Measurements from ENCODE around the gene SZRD1. TPM values are rescaled to one million over a fixed set of nuclear protein-coding genes. Genes with fewer than 3 reads are reported as not detected.

Gene SZRD1
- polyA plus RNA-seq, 2 of the 4 experiments (the other 2 are of a cell fraction) = 56.8 to 91.9 TPM

GRCh38 chr1:16367968-16368890, 1.2 kb downstream of the SZRD1 start:
- Histone ChIP-seq H3K4me2 (peak overlapping the region; percentile 78), H3K27ac (peak overlapping the region; percentile 96 to 97), H3K4me1 (peaks cover 49% of the 10 kb centered on the region), H3K9me3 (no peaks in the 10 kb centered on the region), H3K4me3 (peak overlapping the region; percentile 71)
- CTCF ChIA-PET = interaction anchor here (1.1 kb wide), 1 partner anchor 23 kb away, joined by 3 read pairs; no protein-coding TSS in a partner anchor
- ATAC-seq (peak; percentile 49 to 57; a peak in 5 of 6 replicates), FAIRE-seq (no peak), DNase-seq (ENCODE audit: low read depth in 1 of 2, low spot score in 1 of 2) (no peak)
- 2% methylated on average over 22 of the region's 24 CpGs for WGBS (ENCODE audit: missing lambda C conversion rate)
- TF ChIP-seq USF2 (IDR thresholded peaks at IDR 0.05) = no peak
- TF ChIP-seq MAFK (IDR thresholded peaks at IDR 0.05; ENCODE audit: partially characterized antibody) = peak; percentile 90
- TF ChIP-seq HES2 (IDR thresholded peaks at IDR 0.05) = no peak
- POLR2A ChIA-PET = interaction anchor here (0.7 to 1.2 kb wide), 2 partner anchors 12 to 30 kb away, joined by 3 read pairs; no protein-coding TSS in a partner anchor

- Histone ChIP-seq H3K9me3 (no peaks in the 10 kb centered on the region), H3K27ac (peak overlapping the region; percentile 37 to 97; a peak in 5 of 6 replicates), H3K4me3 (no peak overlapping the region), H3K4me1 (peaks cover 64% of the 10 kb centered on the region), H3K4me2 (peak overlapping the region; percentile 78)
- ChIA-PET CTCF (interaction anchor here (0.7 kb wide), 1 partner anchor 14 kb away, joined by 3 read pairs; no protein-coding TSS in a partner anchor), POLR2A (no interaction called here)
- no peak for FAIRE-seq
- WGBS (ENCODE audit: missing lambda C conversion rate) = 95% methylated on average over 4 of the region's 4 CpGs
- no peak for ATAC-seq
- TF ChIP-seq MAX (IDR thresholded peaks at IDR 0.05) (no peak), RNF2 (IDR thresholded peaks at IDR 0.05; ENCODE audit: borderline replicate concordance, low read depth) (no peak), RCOR1 (IDR thresholded peaks at IDR 0.05; ENCODE audit: low read depth, low read length) (no peak), ZFP36 (IDR thresholded peaks at IDR 0.05; ENCODE audit: borderline replicate concordance, partially characterized antibody) (no peak), FOSL2 (IDR thresholded peaks at IDR 0.05) (no peak), FOSL2 (CRISPR knock-in tag; IDR thresholded peaks at IDR 0.05) (no peak), KDM1A (IDR thresholded peaks at IDR 0.05; ENCODE audit: low read depth) (no peak), CEBPB (IDR thresholded peaks at IDR 0.05) (peak in 1 of 2 experiments; percentile 49; a peak in 1 of 4 replicates), MAZ (IDR thresholded peaks at IDR 0.05; ENCODE audit: borderline replicate concordance, low read depth, low read length) (no peak)
- no peak for DNase-seq (ENCODE audit: low read depth in 1 of 2, low spot score in 1 of 2)
Measured at GRCh38 chr1:16369821-16370220, 2.8 kb downstream of the SZRD1 start.

GRCh38 chr1:16371725-16372124, 4.7 kb downstream of the SZRD1 start:
- TF ChIP-seq REST (IDR thresholded peaks at IDR 0.05) = no peak
- 0 out of 2 replicates have a peak, but pooled peaks have one; percentile 19 for TF ChIP-seq JUNB (IDR thresholded peaks at IDR 0.05)
- no peak for TF ChIP-seq HES2 (IDR thresholded peaks at IDR 0.05)
- 0 out of 2 replicates have a peak, but pooled peaks have one; percentile 39 for TF ChIP-seq FOSL2 (IDR thresholded peaks at IDR 0.05)
- TF ChIP-seq FOSL2 (CRISPR knock-in tag; IDR thresholded peaks at IDR 0.05) = peak; percentile 67
- FAIRE-seq (no peak), DNase-seq (ENCODE audit: low read depth in 1 of 2, low spot score in 1 of 2) (peak in 1 of 2 experiments; percentile 39), ATAC-seq (no peak)
- Histone ChIP-seq H3K27ac (peak overlapping the region; percentile 87 to 97), H3K4me3 (peak overlapping the region; percentile 32; the same call in 1 of the 3 replicates), H3K4me2 (peak overlapping the region; percentile 96), H3K4me1 (peaks cover 80% of the 10 kb centered on the region), H3K9me3 (no peaks in the 10 kb centered on the region)
- 60% methylated on average over 5 of the region's 5 CpGs for WGBS (ENCODE audit: missing lambda C conversion rate)
- ChIA-PET CTCF (interaction anchor here (0.6 to 1.5 kb wide), 3 partner anchors 19 to 69 kb away, joined by 3 to 10 read pairs (median 3); partner anchors contain the start of genes FBXO42 and NECAP2), POLR2A (no interaction called here)
